Bronchial epithelial cell (primary cell): ENCODE measurements around the gene KASH5. TPM values are rescaled to one million over a fixed set of nuclear protein-coding genes. Genes with fewer than 3 reads are reported as not detected.

Source experiments
- DNase-seq: peaks from one replicate; pipeline ENCODE4 v3.0.0-alpha.2; 2010; ENCODE audit warnings: low read depth
- FAIRE-seq: peaks from 2 replicates; lab custom pipeline; 2011; peaks lifted over from hg19 to GRCh38; lab: Jason Lieb, UNC
- H3K27me3 ChIP-seq: 2 replicates; pipeline ENCODE4 v1.5.1; 2011; ENCODE audit warnings: low read length; ENCODE audit not compliant: control insufficient read depth, insufficient read depth
- H3K36me3 ChIP-seq: 2 replicates; pipeline ENCODE4 v1.5.1; 2011; ENCODE audit warnings: low read length; ENCODE audit not compliant: control insufficient read depth, insufficient read depth
- H3K4me3 ChIP-seq: 2 replicates; pipeline ENCODE4 v1.5.1; 2011; ENCODE audit warnings: mild to moderate bottlenecking, low read depth, low read length, control low read depth
- total RNA-seq: library from RNA; depleted of rRNA; stranded (reverse); fragments of >200 nt; gene quantifications from 2 replicates; pipeline ENCODE4 v1.2.1, GENCODE V29; 2014
- TF ChIP-seq, protein P1 (sequence below): IDR thresholded peaks from 2 replicates; pipeline ENCODE4 v1.5.1; 2011; ENCODE audit warnings: mild to moderate bottlenecking, moderate library complexity, low read length, control low read depth, inconsistent platforms; ENCODE audit not compliant: insufficient read depth, severe bottlenecking

Gene KASH5
- total RNA-seq, 1 donor from 2014 or later: not detected

DNA sequence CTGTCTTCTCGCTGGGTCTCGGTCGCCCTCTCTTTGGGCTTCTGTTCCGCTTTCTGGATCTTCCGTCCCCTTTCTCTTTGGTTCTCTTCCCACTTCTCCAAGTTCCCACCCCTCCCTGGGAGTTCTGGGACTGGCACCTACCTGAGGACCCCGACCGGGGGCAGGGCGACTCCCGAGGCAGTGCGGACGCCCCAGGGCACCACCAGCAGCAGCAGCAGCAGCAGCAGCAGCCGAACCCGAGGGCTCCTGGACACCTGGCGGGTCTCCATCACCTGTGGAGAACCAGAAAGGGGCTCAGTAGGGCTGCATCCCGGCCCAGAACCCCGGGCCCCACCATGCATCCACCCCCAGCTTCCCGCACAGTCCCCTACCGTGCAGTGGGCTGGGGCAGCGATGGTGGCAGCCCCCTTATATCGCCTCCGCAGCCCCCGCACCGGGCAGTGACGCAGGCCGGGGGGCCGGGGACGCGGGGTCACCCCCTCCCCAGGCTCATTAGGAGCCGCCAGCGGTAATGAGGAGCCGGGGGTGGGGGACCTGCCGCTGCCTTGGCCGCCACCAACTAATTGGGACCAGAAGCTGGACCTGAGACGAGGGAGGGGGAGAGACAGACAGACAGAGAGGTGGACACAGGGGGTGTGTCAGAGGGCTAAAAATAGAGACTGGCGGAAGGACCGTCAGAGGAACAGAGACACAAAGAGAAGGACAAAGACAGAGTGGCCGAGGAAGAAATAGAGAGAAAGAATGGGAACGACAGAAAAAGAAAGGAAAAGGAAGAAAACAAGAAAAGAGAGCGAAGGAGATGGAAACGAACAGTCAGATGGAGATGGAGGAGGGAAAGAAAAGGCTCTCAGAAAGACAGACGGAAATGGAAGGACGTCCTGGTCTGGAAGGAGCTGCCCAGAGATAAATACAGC lies 35.3 kb downstream of the KASH5 start, which contains the start of gene PTH2:
TSS of gene PTH2 (minus strand) at position 371 of the 914 bp plus-strand sequence. CDS start at position 269, 102 bp downstream.
- H3K27me3 ChIP-seq: peaks cover 43% of the 10 kb centered on the region
- TF ChIP-seq, protein P1, sequence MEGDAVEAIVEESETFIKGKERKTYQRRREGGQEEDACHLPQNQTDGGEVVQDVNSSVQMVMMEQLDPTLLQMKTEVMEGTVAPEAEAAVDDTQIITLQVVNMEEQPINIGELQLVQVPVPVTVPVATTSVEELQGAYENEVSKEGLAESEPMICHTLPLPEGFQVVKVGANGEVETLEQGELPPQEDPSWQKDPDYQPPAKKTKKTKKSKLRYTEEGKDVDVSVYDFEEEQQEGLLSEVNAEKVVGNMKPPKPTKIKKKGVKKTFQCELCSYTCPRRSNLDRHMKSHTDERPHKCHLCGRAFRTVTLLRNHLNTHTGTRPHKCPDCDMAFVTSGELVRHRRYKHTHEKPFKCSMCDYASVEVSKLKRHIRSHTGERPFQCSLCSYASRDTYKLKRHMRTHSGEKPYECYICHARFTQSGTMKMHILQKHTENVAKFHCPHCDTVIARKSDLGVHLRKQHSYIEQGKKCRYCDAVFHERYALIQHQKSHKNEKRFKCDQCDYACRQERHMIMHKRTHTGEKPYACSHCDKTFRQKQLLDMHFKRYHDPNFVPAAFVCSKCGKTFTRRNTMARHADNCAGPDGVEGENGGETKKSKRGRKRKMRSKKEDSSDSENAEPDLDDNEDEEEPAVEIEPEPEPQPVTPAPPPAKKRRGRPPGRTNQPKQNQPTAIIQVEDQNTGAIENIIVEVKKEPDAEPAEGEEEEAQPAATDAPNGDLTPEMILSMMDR: no peak
- no peak for FAIRE-seq
- no peak for DNase-seq
- no peaks in the 10 kb centered on the region for H3K36me3 ChIP-seq
- H3K4me3 ChIP-seq: no peak within 1 kb of the TSS

DNA sequence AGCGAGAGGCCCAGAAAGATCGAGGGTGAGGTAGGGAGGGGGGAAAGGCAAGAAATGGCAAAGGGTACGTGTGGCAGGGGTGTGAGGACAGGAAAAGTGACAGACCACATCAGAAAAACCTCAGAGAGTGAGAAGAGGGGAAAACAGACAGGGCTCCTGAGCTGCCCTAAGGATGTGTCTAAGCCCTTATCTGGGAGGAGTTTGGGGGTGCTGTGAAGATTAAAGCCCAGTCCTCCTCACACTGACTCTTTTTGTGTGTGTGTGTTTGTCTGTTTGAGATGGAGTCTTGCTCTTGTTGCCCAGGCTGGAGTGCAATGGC lies 35.9 kb downstream of the KASH5 start:
- FAIRE-seq: no peak
- Histone ChIP-seq H3K36me3 (no peaks in the 10 kb centered on the region), H3K4me3 (no peak overlapping the region), H3K27me3 (peaks cover 46% of the 10 kb centered on the region)
- DNase-seq: no peak
- TF ChIP-seq, protein P1: no peak

DNA sequence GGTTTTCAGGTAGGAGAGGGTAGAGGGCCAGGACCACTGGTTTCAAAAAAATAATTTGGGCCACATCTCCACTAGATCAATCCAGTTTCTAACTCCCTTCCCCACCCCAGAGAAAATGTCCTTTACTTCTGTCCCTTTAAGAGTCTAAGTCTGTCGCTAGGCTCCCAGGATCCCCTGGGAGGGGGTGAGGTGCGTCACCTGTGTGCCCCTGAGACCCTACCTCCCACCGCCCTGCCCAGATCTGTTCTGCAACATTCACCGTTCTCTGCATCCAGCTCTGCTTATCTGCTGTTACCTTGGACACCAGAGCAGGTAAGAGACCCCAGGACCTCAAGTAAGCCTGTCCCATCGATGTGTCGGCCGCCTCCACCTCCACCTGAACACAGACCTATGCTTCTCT lies 37.1 kb downstream of the KASH5 start, which contains the start of gene GFY:
TSS of gene GFY (plus strand) at position 211 of the 400 bp plus-strand sequence. CDS start 1,043 bp downstream, outside the sequence.
- H3K4me3 ChIP-seq: no peak within 1 kb of the TSS
- no peak for FAIRE-seq
- peaks cover 43% of the 10 kb centered on the region for H3K27me3 ChIP-seq
- H3K36me3 ChIP-seq: no peaks in the 10 kb centered on the region
- DNase-seq: no peak
- TF ChIP-seq, protein P1: no peak

DNA sequence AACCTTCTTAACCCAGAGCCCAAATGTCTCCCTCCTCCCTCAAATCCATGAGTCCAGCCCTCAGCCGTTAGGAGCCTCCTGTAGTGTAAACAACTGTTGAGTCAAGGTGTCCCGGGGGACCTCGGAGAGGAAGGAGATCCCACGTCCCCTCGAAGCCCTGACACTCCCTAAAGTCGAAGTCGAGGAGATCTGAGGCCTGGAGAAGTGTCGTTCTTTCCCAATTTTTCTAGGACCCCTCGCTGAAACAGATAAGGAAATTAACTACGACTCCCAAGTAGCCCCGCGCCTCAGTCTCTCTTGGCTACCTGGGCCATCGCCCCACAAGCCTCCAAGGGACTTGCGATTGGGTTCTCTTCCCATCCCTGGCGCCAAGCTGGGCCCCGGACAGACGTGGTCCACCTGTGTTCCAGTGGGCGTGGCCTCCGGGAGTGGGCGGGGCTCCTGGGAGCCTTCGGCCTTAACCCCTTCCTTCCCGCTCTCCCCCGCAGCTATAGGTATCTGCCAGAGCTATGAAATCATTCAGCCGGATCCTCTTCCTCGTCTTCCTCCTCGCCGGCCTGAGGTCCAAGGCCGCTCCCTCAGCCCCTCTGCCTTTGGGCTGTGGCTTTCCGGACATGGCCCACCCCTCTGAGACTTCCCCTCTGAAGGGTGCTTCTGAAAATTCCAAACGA lies 38.0 kb downstream of the KASH5 start:
- no peak for FAIRE-seq
- no peaks in the 10 kb centered on the region for H3K36me3 ChIP-seq
- peaks cover 38% of the 10 kb centered on the region for H3K27me3 ChIP-seq
- DNase-seq: no peak
- H3K4me3 ChIP-seq: no peak overlapping the region
- TF ChIP-seq, protein P1: no peak

DNA sequence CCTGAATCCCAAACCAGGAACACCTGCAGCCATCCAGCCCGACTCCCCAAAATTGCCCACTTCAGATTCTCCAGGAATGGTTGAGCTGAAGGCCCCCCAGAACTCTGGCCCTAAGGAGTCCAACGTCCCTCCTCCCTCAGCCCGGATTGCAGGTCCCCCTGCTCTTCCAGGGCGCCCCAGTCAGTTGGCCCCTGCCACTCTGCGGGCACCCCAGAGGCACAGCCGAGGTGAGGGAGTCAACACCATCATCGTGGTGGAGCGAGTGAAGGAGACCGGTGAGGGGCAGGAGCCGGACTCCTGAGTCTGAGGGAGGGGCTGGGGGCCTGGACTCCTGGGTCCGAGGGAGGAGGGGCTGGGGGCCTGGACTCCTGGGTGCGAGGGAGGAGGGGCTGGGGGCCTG lies 39.3 kb downstream of the KASH5 start:
- no peak for FAIRE-seq

More for the DNA sequence above, 39.3 kb downstream of the KASH5 start:
- peaks cover 38% of the 10 kb centered on the region for H3K27me3 ChIP-seq
- H3K4me3 ChIP-seq: no peak overlapping the region
- no peaks in the 10 kb centered on the region for H3K36me3 ChIP-seq
- DNase-seq: no peak
- TF ChIP-seq, protein P1: no peak
